Thyroid gland (tissue), 4 donors: ENCODE results near the gene MAST3. TPM values are rescaled to one million over a fixed set of nuclear protein-coding genes. Genes with fewer than 3 reads are reported as not detected.

Experiments
- DNase-seq, 2 donors: peaks; one replicate each; pipeline ENCODE4 v3.0.0-alpha.2; 2019
- H3K27ac ChIP-seq, 3 donors: fragments of 200-600 bp; sonication (generic); 1 replicate in 2 of 3; 2 replicates in 1 of 3; pipeline ENCODE4 v1.5.1; 2016 to 2019; ENCODE audit warnings: mild to moderate bottlenecking in 1 of 3, moderate library complexity in 1 of 3
- H3K27me3 ChIP-seq: fragments of 200-600 bp; sonication (generic); one replicate; pipeline ENCODE4 v1.5.1; 2019
- H3K36me3 ChIP-seq, 2 donors: fragments of 200-600 bp; sonication (generic); one replicate each; pipeline ENCODE4 v1.5.1; 2016 to 2019
- H3K4me1 ChIP-seq, 2 donors: fragments of 200-600 bp; sonication (generic); one replicate each; pipeline ENCODE4 v1.5.1; 2017 to 2019
- H3K4me3 ChIP-seq, 3 donors: fragments of 200-600 bp; sonication (generic); replicated peaks in 1 of 3; 1 replicate in 2 of 3; 2 replicates in 1 of 3; pipeline ENCODE4 v1.5.1; 2016; ENCODE audit warnings: mild to moderate bottlenecking in 1 of 3
- H3K9me3 ChIP-seq: fragments of 200-600 bp; sonication (generic); one replicate; pipeline ENCODE4 v1.5.1; 2017
- POLR2A ChIP-seq, 2 donors: fragments of 450-650 bp; IDR thresholded peaks; one replicate each; pipeline ENCODE4 v1.6.1; 2017; ENCODE audit warnings: antibody characterized with exemption in 2 of 2, mild to moderate bottlenecking in 2 of 2, moderate library complexity in 1 of 2
- WGBS, 2 donors: methylation state at CpG; one replicate each; pipeline ENCODE4 v1.1.5; 2017; 5-methylcytosine and 5-hydroxymethylcytosine counted together
- intact Hi-C: fragments of 100-400 bp; cut with DNase I; formaldehyde crosslinking; loops from one replicate; pipeline ENCODE4 v1.15.1; 2023
- total RNA-seq, 4 donors: library from RNA; depleted of rRNA; stranded (reverse); fragments of >200 nt; gene quantifications; one replicate each; pipeline ENCODE4 v1.2.3, GENCODE V29; 2016
- TF ChIP-seq, protein P1 (sequence below), 6 experiments: fragments of 200-600 bp in 3 of 6; fragments of 450-650 bp in 3 of 6; sonication (generic) in 3 of 6; IDR thresholded peaks; one replicate each; pipeline ENCODE4 v1.5.1; 2016 to 2019; ENCODE audit warnings: antibody characterized with exemption in 6 of 6, mild to moderate bottlenecking in 2 of 6, inconsistent platforms in 1 of 6, moderate library complexity in 1 of 6

Gene MAST3
- total RNA-seq, 4 donors from 2014 or later: 4.8 to 5.6 (median 5.0) TPM

DNA sequence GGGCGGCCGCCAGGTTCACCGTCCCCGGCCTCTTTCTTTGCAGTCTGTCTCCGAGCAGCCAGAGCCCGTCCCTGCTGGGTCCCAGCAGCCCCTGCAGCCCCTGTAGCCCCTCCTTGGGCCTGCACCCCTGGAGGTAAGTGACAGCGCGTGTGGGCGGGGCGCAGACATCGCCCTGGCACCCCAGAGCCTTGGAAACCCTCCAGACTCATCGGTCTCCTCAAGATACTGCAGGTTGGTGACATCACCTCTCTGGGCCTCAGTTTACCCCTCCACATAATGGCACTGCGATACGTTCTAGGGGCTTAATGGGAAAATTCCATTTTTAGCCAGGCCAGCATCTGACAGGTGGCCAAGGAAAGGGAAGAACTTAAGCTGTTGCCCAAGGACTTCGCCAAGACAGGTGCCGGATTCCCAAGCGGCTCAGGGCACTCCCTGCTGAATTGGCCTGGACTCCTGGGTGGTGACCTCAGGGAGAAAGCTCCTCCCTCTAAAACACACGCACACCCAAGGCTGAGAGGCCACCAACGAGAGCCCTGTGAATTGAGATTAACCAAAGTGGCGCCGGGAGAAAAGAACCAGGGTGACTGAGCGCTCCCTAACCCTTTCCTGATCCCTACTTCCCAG, 13.1 kb downstream of the MAST3 start:
- WGBS, 2 donors: 41 to 51% methylated on average over 16 to 19 of the region's 22 CpGs
- H3K27me3 ChIP-seq: no peaks in the 10 kb centered on the region
- peaks cover 9 to 11% of the 10 kb centered on the region in 2 donors for H3K4me1 ChIP-seq
- H3K36me3 ChIP-seq: no peaks in the 10 kb centered on the region
- TF ChIP-seq, protein P1, sequence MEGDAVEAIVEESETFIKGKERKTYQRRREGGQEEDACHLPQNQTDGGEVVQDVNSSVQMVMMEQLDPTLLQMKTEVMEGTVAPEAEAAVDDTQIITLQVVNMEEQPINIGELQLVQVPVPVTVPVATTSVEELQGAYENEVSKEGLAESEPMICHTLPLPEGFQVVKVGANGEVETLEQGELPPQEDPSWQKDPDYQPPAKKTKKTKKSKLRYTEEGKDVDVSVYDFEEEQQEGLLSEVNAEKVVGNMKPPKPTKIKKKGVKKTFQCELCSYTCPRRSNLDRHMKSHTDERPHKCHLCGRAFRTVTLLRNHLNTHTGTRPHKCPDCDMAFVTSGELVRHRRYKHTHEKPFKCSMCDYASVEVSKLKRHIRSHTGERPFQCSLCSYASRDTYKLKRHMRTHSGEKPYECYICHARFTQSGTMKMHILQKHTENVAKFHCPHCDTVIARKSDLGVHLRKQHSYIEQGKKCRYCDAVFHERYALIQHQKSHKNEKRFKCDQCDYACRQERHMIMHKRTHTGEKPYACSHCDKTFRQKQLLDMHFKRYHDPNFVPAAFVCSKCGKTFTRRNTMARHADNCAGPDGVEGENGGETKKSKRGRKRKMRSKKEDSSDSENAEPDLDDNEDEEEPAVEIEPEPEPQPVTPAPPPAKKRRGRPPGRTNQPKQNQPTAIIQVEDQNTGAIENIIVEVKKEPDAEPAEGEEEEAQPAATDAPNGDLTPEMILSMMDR (IDR thresholded peaks at IDR 0.05): no peak
- TF ChIP-seq POLR2A (IDR thresholded peaks at IDR 0.05): no peak
- H3K9me3 ChIP-seq: no peaks in the 10 kb centered on the region
- H3K27ac ChIP-seq: no peak overlapping the region
- DNase-seq: peak in 1 of 2 donors; percentile 19
- peak overlapping the region; percentile 71 to 83 (median 73) for H3K4me3 ChIP-seq
- intact Hi-C loops: loop anchor here (5.0 kb wide), 1 partner anchor 142 kb away; no protein-coding TSS in a partner anchor

DNA sequence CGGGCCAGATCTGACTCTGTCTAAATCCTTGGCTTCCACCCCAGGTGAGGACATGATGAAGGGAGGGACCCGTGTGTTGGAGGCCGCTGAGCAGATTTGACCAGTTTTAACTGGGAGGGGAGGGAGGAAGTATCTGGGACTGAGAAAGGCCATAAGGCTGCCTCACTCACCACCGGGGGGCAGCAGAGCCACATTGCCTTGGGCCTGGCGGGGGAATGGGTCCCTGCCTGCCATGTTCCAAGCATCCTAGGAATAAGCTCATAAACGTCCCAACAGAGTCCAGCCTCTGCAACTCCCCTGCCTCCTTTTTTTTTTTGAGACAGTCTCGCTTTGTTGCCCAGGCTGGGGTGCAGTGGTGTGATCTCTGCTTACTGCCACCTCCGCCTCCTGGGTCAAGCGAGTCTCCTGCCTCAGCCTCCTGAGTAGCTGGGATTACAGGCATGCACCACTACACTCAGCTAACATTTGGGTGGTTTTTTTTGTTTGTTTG, 15.5 kb downstream of the MAST3 start:
- Histone ChIP-seq H3K36me3 (no peaks in the 10 kb centered on the region), H3K27ac (no peak overlapping the region), H3K9me3 (no peaks in the 10 kb centered on the region), H3K4me3 (no peak overlapping the region), H3K27me3 (no peaks in the 10 kb centered on the region), H3K4me1 (peaks cover 18% of the 10 kb centered on the region in 2 donors)
- 32 to 40% methylated on average over 7 to 9 of the region's 9 CpGs for WGBS, 2 donors
- DNase-seq: peak; percentile 84 to 89
- TF ChIP-seq POLR2A (IDR thresholded peaks at IDR 0.05): no peak
- TF ChIP-seq, protein P1 (IDR thresholded peaks at IDR 0.05): peak; percentile 67 to 90 (median 84)
- intact Hi-C loops: loop anchor here (5.0 kb wide), 1 partner anchor 139 kb away; no protein-coding TSS in a partner anchor

DNA sequence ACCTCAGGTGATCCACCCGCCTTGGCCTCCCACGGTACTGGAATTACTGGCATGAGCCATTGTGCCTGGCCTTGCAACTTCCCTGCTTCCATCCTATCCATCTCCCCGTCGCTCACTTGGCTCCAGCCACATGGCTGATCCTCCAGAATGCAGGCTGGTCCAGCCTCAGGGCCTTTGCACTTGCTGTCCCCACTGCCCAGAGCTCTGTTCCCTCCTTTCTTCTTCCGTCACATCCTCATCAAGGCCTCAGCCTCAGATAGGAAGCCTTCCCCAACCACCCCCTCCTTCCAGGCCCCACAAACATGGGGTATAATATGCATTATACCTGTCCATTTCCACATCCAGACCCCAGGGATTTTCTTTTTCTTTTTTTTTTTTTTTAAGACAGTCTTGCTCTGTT, 16.2 kb downstream of the MAST3 start:
- no peaks in the 10 kb centered on the region for H3K27me3 ChIP-seq
- TF ChIP-seq POLR2A (IDR thresholded peaks at IDR 0.05): no peak
- TF ChIP-seq, protein P1 (IDR thresholded peaks at IDR 0.05): no peak

DNA sequence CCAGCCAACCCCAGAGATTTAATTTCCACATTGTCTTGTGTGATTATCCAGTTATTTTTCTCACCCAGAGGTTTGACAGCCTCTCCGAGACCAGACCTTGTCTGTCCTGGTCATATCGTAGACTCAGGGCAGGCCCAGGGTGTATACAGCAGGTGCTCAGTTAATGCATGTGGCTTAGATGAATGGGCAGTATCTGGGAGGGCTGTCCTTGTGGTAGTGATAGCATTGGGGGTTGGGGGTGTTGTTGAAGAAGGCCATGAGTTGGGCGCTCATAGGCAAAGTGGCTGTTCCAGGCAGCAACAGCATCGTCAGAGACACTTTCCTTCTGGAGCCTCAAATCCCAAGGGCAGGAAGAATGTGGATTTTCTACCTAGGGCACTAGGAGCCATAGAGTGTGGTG, 16.9 kb downstream of the MAST3 start:
- H3K4me1 ChIP-seq: peaks cover 25 to 26% of the 10 kb centered on the region in 2 donors
- intact Hi-C loops: loop anchor here (5.0 kb wide), 1 partner anchor 138 kb away; no protein-coding TSS in a partner anchor
- DNase-seq: no peak
- TF ChIP-seq, protein P1 (IDR thresholded peaks at IDR 0.05): no peak
- no peak for TF ChIP-seq POLR2A (IDR thresholded peaks at IDR 0.05)
- WGBS, 2 donors: 94 to 98% methylated on average over 4 of the region's 4 CpGs
- H3K27ac ChIP-seq: no peak overlapping the region
- no peaks in the 10 kb centered on the region for H3K27me3 ChIP-seq
- no peaks in the 10 kb centered on the region for H3K9me3 ChIP-seq
- H3K4me3 ChIP-seq: no peak overlapping the region
- no peaks in the 10 kb centered on the region for H3K36me3 ChIP-seq

More for the DNA sequence above, 16.2 kb downstream of the MAST3 start:
- peaks cover 25 to 26% of the 10 kb centered on the region in 2 donors for H3K4me1 ChIP-seq
- 95 to 99% methylated on average over 5 of the region's 5 CpGs for WGBS, 2 donors
- no peak for DNase-seq
- no peaks in the 10 kb centered on the region for H3K9me3 ChIP-seq
- intact Hi-C loops: loop anchor here (5.0 kb wide), 1 partner anchor 138 kb away; no protein-coding TSS in a partner anchor
- no peak overlapping the region for H3K4me3 ChIP-seq
- H3K36me3 ChIP-seq: no peaks in the 10 kb centered on the region
- H3K27ac ChIP-seq: no peak overlapping the region

DNA sequence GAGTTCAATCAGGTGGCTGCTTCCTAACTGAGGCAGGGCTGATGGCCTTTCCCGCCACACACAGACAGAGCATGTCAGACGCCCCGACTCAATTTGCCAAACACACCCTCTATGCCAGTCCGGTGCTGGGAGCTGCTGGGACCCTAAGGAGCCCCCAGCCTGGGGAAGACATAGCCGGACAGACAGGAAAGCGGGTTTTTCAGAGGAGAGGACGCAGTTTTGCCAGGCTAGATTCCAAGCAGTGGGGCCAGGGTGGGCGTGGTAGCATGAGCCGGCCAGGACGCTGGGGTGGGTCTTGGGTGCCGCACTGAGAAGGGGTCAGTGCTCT, 19.8 kb downstream of the MAST3 start:
- peak overlapping the region in 1 of 3 donors; percentile 53 for H3K4me3 ChIP-seq
- intact Hi-C loops: loop anchor here (5.0 kb wide), 1 partner anchor 45 kb away; no protein-coding TSS in a partner anchor
- H3K36me3 ChIP-seq: no peaks in the 10 kb centered on the region
- 23 to 27% methylated on average over 11 of the region's 11 CpGs for WGBS, 2 donors
- DNase-seq: no peak
- no peaks in the 10 kb centered on the region for H3K27me3 ChIP-seq
- H3K9me3 ChIP-seq: no peaks in the 10 kb centered on the region
- H3K4me1 ChIP-seq: peaks cover 16 to 18% of the 10 kb centered on the region in 2 donors
- H3K27ac ChIP-seq: no peak overlapping the region
- TF ChIP-seq, protein P1 (IDR thresholded peaks at IDR 0.05): no peak
- no peak for TF ChIP-seq POLR2A (IDR thresholded peaks at IDR 0.05)
